ENCODE results near the gene MRPL36.

MRPL36 gene

DNA sequence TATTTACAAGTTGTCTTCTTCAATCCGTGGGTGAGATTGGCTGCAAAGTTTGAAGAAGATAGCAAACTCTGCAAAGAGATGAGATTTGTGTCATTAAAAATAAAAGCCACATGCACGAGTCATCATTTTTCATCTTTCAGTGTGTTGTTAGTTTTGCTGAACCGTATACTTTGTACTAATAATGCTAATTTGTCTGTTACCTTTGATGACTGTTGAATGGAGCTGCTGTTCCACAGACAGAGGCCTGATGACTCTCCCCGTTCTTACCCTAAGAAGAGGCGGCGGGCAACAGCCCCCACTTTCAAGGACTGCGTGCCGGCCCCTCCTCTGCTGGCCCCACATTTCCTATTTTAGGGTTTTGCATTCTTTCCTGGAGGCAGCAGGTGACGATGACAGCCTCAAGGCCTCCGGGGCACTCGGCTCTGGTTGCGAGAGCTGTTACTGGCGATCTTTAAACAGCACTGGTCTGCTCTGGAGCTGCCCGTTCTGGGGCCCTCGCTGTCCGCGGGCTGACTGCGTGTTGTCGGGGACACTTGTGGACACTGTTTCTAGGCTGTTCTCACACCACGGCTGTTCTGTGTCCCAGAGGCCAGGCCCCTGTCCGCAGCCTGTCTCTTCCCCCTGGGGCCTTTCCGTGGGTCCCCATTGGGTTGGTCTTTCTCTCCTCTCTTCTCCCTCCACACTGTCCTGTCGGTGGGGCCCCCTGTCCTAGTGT is 36.7 kb upstream of the MRPL36 start:
- TF ChIP-seq CTCF (IDR thresholded peaks at IDR 0.05; ENCODE audit: low read depth, low read length, missing control alignments): no peak
- DNase-seq (ENCODE audit: low read depth): no peak
- in situ Hi-C loops (cut with HindIII; ENCODE audit: low sequenced_read_pairs): no loop called here
- no peak overlapping the region for H3K4me3 ChIP-seq (ENCODE audit: low read depth, low read length)

- no peak for DNase-seq (ENCODE audit: low read depth)
- TF ChIP-seq CTCF (IDR thresholded peaks at IDR 0.05; ENCODE audit: low read depth, low read length, missing control alignments): no peak
- in situ Hi-C loops (cut with HindIII; ENCODE audit: low sequenced_read_pairs): no loop called here
- no peak overlapping the region for H3K4me3 ChIP-seq (ENCODE audit: low read depth, low read length)
Measured at GRCh38 chr5:1835431-1835830, 35.8 kb upstream of the MRPL36 start.

GRCh38 chr5:1834721-1835429 is 35.2 kb upstream of the MRPL36 start:
- no peak for DNase-seq (ENCODE audit: low read depth)
- in situ Hi-C loops (cut with HindIII; ENCODE audit: low sequenced_read_pairs): no loop called here
- no peak overlapping the region for H3K4me3 ChIP-seq (ENCODE audit: low read depth, low read length)
- TF ChIP-seq CTCF (IDR thresholded peaks at IDR 0.05; ENCODE audit: low read depth, low read length, missing control alignments): no peak

- no peak for DNase-seq (ENCODE audit: low read depth)
- TF ChIP-seq CTCF (IDR thresholded peaks at IDR 0.05; ENCODE audit: low read depth, low read length, missing control alignments): no peak
- in situ Hi-C loops (cut with HindIII; ENCODE audit: low sequenced_read_pairs): no loop called here
- H3K4me3 ChIP-seq (ENCODE audit: low read depth, low read length): no peak overlapping the region
Measured at GRCh38 chr5:1834022-1834551, 34.5 kb upstream of the MRPL36 start.

GRCh38 chr5:1833264-1834021 is 33.8 kb upstream of the MRPL36 start:
- DNase-seq (ENCODE audit: low read depth): no peak
- TF ChIP-seq CTCF (IDR thresholded peaks at IDR 0.05; ENCODE audit: low read depth, low read length, missing control alignments): no peak
- in situ Hi-C loops (cut with HindIII; ENCODE audit: low sequenced_read_pairs): no loop called here

GRCh38 chr5:1832511-1833250 is 33.0 kb upstream of the MRPL36 start:
- no peak overlapping the region for H3K4me3 ChIP-seq (ENCODE audit: low read depth, low read length)
- in situ Hi-C loops (cut with HindIII; ENCODE audit: low sequenced_read_pairs): no loop called here
- DNase-seq (ENCODE audit: low read depth): no peak
- no peak for TF ChIP-seq CTCF (IDR thresholded peaks at IDR 0.05; ENCODE audit: low read depth, low read length, missing control alignments)

More at GRCh38 chr5:1833264-1834021, 33.8 kb upstream of the MRPL36 start:
- H3K4me3 ChIP-seq (ENCODE audit: low read depth, low read length): no peak overlapping the region
